ENCODE results near the gene ZNF217.
"Not testable (repeated sequence)": the region's sequence is repeated elsewhere in the genome, so short reads cannot be mapped to it uniquely, and the experiment has no call there.

ZNF217 gene

GRCh38 chr20:53567379-53567917 lies 26.2 kb downstream of the ZNF217 start:
- TF ChIP-seq CTCF (conservative IDR thresholded peaks at IDR 0.05), result no peak
- TF ChIP-seq ZFX (IDR thresholded peaks at IDR 0.05), result no peak

GRCh38 chr20:53566623-53567022 lies 27.0 kb downstream of the ZNF217 start:
- H3K27ac ChIP-seq, result not testable (repeated sequence)

More at GRCh38 chr20:53567379-53567917, 26.2 kb downstream of the ZNF217 start:
- no peak overlapping the region for H3K27ac ChIP-seq

- no peak for TF ChIP-seq CTCF (conservative IDR thresholded peaks at IDR 0.05)
- TF ChIP-seq ZFX (IDR thresholded peaks at IDR 0.05), result no peak
- H3K27ac ChIP-seq, result no peak overlapping the region
These were observed 28.4 kb downstream of the ZNF217 start for GRCh38 chr20:53565254-53565653.

- not testable (repeated sequence) for H3K27ac ChIP-seq
These were observed 31.4 kb downstream of the ZNF217 start for GRCh38 chr20:53562104-53562764.

- H3K27ac ChIP-seq, result no peak overlapping the region
- TF ChIP-seq CTCF (conservative IDR thresholded peaks at IDR 0.05), result no peak
- no peak for TF ChIP-seq ZFX (IDR thresholded peaks at IDR 0.05)
These were observed 32.1 kb downstream of the ZNF217 start for GRCh38 chr20:53561505-53561904.

GRCh38 chr20:53559816-53560215 lies 33.8 kb downstream of the ZNF217 start:
- TF ChIP-seq ZFX (IDR thresholded peaks at IDR 0.05) (no peak), CTCF (conservative IDR thresholded peaks at IDR 0.05) (no peak)
- H3K27ac ChIP-seq, result no peak overlapping the region

GRCh38 chr20:53557130-53557529 lies 36.5 kb downstream of the ZNF217 start:
- TF ChIP-seq CTCF (conservative IDR thresholded peaks at IDR 0.05) (no peak), ZFX (IDR thresholded peaks at IDR 0.05) (no peak)
- no peak overlapping the region for H3K27ac ChIP-seq

- H3K27ac ChIP-seq, result no peak overlapping the region
- TF ChIP-seq CTCF (conservative IDR thresholded peaks at IDR 0.05), result no peak
These were observed 37.3 kb downstream of the ZNF217 start for GRCh38 chr20:53556267-53556897.

Measured in C4-2B (cell line).